GM21381 (cell line): ENCODE measurements around the gene USP32.
"Not testable (repeated sequence)": the region's sequence is repeated elsewhere in the genome, so short reads cannot be mapped to it uniquely, and the experiment has no call there.

Experiments
- ATAC-seq: cut with Tn5 transposase; IDR thresholded peaks from one replicate; pipeline ENCODE4 v1.9.1; 2021; ENCODE audit warnings: mild to moderate bottlenecking, moderate library complexity; ENCODE audit not compliant: unreplicated experiment

Gene USP32

GRCh38 chr17:60403962-60404361, 12.0 kb upstream of the USP32 start:
- no peak for ATAC-seq

DNA sequence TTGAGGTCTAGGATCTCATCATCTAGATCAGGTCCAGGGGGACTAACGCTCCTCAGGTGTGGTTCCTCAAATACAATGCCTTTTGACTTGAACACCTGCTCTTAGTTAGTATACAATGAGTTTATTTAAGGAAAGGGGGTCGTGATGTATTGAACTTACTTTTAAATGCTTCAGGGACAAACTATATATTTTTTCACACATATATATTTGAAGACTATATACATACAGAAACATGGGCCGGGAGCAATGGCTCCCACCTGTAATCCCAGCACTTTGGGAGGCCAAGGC, 11.5 kb upstream of the USP32 start:
- no peak for ATAC-seq

DNA sequence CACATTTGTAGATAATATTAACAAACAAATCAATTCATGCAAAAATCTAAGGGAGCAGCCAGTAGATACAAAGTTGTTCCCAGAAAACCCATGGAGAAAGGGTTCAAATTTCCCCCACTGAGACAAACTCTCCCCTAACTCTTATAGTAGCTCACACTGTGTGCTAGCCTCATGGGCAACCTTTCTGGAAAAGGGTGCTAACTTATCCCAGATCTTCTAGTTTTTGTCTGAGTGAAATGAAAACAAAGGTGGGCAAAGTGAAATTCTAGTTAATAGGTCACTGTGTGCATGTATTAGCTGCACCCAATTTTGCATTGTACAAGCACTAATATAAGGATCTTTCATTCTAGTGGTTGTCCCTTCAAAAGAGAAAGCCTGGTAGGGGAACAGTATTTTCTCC, 9.9 kb upstream of the USP32 start:
- no peak for ATAC-seq

- ATAC-seq = peak; percentile 61
These were observed 6.5 kb upstream of the USP32 start for GRCh38 chr17:60398227-60398959.

GRCh38 chr17:60396412-60396811, 4.5 kb upstream of the USP32 start:
- no peak for ATAC-seq

DNA sequence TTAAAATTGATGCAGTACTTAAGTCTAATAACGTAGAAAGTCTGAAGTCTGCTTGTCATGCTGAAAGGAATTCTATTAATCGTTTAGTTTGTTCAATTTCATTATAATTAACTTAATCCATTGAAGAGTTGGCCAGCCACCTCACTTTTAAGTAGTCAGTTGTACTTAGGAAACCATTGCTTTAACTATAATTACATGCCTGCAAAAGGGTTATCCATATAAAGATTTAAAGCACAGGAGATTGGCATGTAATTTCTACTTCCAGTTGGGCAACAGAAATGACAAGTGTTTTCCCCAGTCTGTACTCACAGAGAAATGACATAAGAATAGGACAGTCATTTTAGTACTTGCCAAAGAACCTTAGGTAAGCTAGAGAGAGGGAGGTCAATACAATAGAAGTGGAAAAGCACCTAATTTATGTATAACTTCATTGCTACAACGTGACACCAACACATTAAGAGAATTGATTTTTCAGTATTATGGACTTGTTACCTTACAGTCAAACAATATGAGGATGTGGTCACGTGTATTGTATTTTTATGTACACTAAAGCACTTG, 3.7 kb upstream of the USP32 start:
- ATAC-seq = no peak

DNA sequence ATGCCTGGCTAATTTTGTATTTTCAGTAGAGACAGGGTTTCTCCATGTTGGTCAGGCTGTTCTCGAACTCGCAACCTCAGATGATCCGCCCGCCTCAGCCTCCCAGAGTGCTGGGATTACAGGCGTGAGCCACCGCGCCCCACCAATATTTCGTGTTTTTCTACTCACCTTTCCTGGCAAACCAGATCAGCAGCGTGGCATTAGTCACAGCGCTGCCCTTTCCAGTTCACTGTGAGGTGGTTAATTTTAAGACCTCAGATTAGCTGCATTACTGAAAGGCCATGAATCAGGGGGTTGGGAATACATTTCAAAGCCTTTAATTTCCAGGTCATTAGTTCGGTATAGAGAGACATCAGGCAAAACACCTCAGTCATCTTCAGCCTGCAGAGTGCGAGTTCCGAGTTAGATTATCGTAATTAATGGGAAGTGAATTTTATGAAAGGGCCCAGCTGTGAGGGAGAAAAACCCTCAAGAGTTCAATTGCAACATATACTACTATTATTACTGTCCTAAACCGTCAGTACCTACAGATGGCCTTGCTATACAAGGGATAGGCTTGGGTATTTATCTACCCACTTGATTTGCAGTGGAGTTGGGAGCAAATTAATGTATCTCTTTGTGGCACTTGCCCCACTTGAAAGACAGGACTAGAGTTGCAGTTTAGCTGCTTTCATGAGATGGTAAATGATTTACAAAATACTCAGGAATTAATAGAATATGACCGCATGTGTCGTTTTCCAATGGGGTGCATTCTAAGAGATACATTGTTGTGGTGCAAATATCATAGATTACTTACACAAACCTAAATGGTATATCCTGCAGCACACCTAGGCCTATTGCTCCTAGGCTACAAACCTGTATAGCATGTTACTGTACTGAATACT, 2.1 kb upstream of the USP32 start:
- no peak for ATAC-seq

DNA sequence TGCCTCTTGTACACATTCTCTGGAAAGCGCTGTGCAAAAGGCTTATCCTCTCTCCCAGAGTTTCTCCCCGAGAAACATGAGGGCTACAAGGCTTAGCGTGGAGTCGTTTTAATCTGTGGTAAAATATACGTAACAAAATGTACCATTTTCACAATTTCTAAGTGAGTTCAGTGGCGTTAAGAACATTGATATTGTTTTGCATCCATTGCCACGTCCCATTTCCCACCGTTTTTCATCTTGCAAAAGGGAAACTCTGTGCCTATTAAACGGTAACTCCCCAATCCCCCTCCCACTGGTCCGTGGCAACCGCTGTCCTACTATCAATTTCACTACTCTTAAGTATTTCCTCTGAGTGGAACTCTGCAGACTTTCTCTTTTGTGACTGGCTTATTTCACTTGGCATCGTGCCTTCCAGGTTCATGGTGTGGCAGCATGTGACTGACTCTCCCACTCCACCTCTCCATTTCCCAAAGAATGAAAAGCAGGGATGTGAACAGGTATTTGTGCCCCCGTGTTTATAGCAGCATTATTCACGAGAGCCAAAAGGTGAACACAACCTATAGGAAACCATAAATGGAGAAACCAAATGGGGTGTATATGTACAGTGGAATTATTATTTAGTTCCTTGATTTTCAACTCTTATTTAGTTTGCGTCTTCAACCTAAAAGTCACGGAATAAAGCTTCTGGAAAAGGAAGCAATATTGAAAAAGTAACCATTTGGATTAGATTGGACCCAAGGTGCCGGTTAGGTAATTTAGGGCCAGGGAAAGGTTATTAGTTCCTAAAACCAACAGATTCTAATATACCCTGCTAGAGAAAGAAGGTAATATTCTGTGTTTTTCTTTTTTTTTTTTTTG, 1.1 kb upstream of the USP32 start:
- ATAC-seq = no peak

DNA sequence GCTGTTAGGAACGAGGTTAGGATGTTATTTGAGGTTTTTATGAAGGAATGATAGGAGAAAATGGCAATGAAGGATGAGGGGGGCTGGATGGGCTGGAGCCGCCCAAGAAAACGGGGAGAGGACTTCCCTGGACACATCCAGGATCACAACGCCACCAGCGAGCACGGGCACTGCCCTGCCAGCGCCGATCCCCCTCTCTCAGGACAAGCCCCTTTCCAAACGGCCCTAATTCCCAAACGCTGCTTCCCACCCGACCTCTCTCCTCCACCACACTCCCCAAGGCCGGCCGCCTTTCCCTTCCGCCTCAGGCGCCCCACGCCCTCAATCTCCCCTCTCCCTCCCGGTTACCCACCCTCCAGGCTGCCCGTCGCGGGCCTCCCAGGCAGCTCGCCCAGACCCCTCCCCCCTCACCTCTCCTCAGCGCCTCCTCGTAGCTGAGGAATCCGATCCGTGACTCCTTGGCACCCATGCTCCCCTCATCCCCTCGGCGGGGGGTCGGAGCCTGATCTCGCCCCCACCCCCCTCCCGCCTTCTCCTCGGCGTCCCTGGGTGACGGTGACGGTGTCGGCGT, 377 bp downstream of the USP32 start:
- peak; percentile 27 for ATAC-seq

- no peak for ATAC-seq
These were observed 935 bp downstream of the USP32 start for GRCh38 chr17:60390925-60391470.

DNA sequence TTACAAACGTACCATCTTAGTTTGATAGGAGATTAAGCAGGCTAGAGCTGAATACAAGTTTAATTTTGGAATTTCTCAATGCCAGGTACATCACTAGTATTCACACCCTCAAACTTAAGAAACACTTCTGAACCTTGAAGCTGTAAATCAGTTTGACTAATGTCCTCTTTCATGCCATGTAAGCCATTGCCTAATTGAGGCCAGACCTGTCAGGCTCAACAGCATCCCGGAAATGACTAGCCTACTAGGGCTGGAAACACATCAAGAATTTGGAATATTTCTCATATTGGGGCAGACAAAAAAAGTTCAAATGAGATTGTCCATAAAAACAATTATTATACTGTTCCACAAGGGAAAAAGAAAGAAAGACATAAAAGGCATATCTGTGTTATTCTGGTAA, 1.7 kb downstream of the USP32 start:
- ATAC-seq = no peak

DNA sequence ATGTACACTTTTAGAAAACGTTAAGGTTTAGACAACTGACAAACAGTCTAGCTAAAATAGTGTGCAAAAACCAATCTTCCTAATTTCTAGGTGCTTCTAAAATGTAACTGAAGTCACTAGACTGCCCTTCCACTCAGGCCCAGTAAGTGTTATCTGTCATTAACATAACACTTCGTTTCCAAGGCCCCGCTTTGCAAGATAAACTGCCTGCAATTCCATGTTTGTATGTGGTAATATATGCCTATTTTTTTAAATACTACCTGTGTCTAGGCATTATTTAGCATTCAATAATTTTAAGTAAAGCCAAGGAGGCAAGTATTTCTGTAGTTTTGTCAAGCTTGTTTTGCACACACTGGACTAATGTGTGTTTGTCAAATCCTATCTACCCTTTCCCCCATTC, 3.2 kb downstream of the USP32 start:
- ATAC-seq = no peak

DNA sequence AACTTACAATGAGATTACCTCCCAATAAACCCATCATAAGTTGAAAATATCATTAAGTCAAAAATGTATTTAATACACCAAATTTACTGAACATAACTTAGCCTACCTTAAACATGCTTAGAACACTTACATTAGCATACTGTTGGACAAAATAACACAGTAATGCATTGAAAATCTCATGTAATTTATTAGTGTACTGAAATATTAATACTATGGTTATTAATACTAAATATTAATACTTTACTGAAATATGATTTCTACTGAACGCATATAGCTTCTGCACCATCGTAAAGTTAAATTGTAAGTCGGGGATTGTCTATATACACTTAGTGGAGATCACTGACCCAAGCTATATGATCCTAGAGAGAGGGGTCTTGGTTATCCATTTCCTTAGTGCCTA, 4.3 kb downstream of the USP32 start:
- ATAC-seq = no peak

DNA sequence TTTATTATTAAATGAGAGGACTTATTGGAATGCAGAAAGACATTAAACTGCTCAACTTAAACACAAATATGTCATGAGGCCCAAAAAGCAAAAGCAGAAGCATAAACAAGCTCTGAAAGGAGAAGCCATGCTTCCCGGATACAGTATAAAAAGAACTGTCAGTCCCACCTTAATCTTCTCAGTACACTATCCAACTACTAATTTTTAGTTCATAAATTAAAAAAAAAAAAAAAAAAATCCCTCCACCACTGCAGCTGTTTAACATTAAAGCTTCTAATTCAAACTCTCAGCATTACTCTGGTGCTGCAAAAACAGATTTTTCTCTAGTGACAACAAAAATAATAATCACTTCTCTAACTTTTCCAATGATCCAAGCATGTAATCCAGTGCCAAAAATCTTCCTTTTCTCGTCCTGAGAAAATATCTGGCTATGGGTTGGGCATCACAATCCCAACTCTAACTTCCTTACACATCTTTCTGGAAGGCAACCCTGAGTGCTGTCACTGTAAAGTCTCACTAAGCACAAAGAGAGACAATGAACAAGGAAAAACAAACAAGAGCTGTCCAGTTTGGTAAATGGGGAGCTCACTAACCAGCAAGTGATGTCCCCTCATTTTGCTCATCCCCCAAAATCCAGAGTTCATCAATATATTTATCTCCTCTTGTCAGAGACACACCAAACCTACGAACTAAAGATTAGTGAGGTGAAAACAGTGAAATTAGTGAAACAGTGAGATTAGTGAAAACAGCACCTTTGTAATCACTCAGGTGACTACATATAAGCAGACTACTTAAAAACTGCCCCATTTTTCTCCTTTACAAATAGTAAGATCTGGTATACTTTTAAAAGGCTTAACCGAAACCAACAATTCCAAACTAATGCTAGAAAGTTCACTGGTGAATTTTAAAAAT, 5.5 kb downstream of the USP32 start:
- ATAC-seq = no peak

DNA sequence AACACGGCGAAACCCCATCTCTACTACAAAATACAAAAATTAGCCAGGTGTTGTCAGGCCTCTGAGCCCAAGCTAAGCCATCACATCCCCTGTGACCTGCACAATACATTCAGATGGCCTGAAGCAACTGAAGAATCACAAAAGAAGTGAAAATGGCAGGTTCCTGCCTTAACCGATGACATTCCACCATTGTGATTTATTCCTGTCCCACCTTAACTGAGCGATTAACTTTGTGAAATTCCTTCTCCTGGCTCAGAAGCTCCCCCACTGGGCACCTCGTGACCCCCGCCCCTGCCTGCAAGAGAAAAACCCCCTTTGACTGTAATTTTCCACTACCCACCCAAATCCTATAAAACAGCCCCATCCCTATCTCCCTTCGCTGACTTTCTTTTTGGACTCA, 7.0 kb downstream of the USP32 start:
- not testable (repeated sequence) for ATAC-seq

GRCh38 chr17:60383379-60383778, 8.6 kb downstream of the USP32 start:
- ATAC-seq = no peak

GRCh38 chr17:60381958-60382357, 10.0 kb downstream of the USP32 start:
- ATAC-seq = no peak

DNA sequence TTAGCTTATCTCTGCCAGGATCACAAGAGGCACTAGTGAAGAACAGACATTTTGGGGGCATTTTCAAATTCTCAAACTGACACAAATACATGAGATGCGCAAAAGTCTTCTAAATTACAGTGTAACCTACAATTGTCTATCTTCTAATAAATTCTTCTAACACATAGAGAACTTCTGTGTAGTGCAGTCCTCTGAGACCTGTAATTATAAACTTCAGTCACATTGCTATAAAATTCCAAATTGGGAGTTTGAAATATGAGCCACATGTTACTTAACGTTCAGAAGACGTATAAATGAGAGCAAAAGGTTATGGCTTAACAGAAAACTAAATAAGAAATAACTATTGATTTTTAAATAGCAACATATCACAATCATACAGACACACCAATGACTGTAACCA, 12.5 kb downstream of the USP32 start:
- ATAC-seq = not testable (repeated sequence)

DNA sequence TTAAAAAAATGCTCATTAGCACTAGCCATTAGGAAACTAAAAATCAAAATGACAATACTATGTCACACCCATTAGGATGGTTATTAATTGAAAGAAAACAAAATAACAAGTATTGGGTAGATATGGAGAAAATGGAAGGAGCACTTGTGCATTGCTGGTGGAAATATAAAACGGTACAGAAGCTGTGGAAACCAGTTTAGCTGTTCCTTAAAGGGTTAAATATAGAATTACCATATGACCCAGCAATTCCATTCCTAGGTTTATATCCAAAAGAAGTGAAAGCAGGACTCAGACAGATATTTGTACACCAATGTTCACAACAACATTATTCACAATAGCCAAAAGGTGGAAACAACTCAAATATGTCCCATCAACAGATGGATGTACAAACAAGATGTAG, 13.7 kb downstream of the USP32 start:
- not testable (repeated sequence) for ATAC-seq
